ENCODE results near the gene SERPINA5. TPM values are rescaled to one million over a fixed set of nuclear protein-coding genes. Genes with fewer than 3 reads are reported as not detected.

Gene SERPINA5
- total RNA-seq, 3 donors from 2014 or later = 0.53 to 3.8 TPM; not detected in 1

- H3K9me3 ChIP-seq = no peaks in the 10 kb centered on the region
- intact Hi-C loops (cut with DNase I, micrococcal nuclease) = no loop called here
- H3K36me3 ChIP-seq (ENCODE audit: low read depth) = no peaks in the 10 kb centered on the region
- no peak for DNase-seq
- H3K4me1 ChIP-seq (ENCODE audit: low read depth) = no peaks in the 10 kb centered on the region
- H3K4me3 ChIP-seq = no peak overlapping the region
- ATAC-seq = no peak
- no peak for TF ChIP-seq CTCF (IDR thresholded peaks at IDR 0.05)
These were observed 1.6 kb downstream of the SERPINA5 start for GRCh38 chr14:94582851-94583250.

DNA sequence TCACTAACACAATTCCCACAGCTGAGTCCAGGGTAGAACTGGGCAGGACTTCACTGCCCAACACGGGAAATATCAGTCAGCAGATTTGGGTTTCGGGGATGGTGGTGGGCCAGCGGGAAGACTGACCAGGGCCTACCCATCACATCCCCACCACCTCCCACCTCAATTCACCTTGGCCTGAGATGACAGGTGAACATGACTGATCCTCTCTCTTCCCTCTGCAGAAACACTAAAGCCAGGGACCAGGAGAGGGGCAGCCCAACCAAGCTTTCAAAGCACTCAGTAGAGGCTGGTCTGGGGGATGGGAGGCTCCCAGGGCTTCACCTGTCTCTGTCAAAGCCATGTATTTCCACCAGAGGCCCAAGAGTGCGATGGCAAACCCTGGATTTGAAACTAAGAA is 2.3 kb downstream of the SERPINA5 start:
- intact Hi-C loops (cut with DNase I, micrococcal nuclease) = no loop called here

GRCh38 chr14:94584591-94585280 is 3.5 kb downstream of the SERPINA5 start:
- no peak overlapping the region for H3K4me3 ChIP-seq
- H3K4me1 ChIP-seq (ENCODE audit: low read depth) = no peaks in the 10 kb centered on the region
- TF ChIP-seq CTCF (IDR thresholded peaks at IDR 0.05) = no peak
- ATAC-seq (no peak), DNase-seq (no peak)
- H3K36me3 ChIP-seq (ENCODE audit: low read depth) = no peaks in the 10 kb centered on the region
- intact Hi-C loops (cut with DNase I, micrococcal nuclease) = no loop called here
- H3K9me3 ChIP-seq = no peaks in the 10 kb centered on the region

More for the DNA sequence above, 2.3 kb downstream of the SERPINA5 start:
- TF ChIP-seq CTCF (IDR thresholded peaks at IDR 0.05) = no peak
- H3K4me3 ChIP-seq = no peak overlapping the region
- ATAC-seq (no peak), DNase-seq (no peak)
- no peaks in the 10 kb centered on the region for H3K9me3 ChIP-seq
- H3K36me3 ChIP-seq (ENCODE audit: low read depth) = no peaks in the 10 kb centered on the region
- no peaks in the 10 kb centered on the region for H3K4me1 ChIP-seq (ENCODE audit: low read depth)

DNA sequence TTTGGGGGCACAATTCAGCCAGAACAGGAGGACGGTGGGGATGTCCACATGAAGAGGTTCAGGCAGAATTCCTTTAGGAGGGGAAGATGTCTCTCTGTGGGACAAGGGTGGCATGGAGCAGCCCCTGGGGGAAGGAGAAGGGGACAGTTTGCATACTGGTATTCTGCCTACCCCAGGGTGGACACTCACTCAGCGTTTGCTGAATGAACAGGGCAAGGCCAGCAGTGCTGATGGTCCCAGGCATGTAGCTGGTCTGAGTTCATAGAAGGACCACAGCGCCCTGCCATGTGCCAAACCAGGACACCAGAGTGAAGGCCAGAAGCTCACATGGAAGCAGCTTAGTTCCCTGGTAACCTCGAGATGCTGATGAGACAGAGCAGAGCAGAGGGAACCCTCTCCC is 5.4 kb downstream of the SERPINA5 start:
- intact Hi-C loops (cut with DNase I, micrococcal nuclease) = no loop called here
- ATAC-seq = no peak
- no peak for DNase-seq

GRCh38 chr14:94588311-94588710 is 7.1 kb downstream of the SERPINA5 start:
- no peaks in the 10 kb centered on the region for H3K9me3 ChIP-seq
- intact Hi-C loops (cut with DNase I, micrococcal nuclease) = no loop called here
- no peak for ATAC-seq
- no peak overlapping the region for H3K4me3 ChIP-seq
- TF ChIP-seq CTCF (IDR thresholded peaks at IDR 0.05) = no peak
- H3K36me3 ChIP-seq (ENCODE audit: low read depth) = no peaks in the 10 kb centered on the region
- DNase-seq = no peak
- no peaks in the 10 kb centered on the region for H3K4me1 ChIP-seq (ENCODE audit: low read depth)

More for the DNA sequence above, 5.4 kb downstream of the SERPINA5 start:
- Histone ChIP-seq H3K4me3 (no peak overlapping the region), H3K4me1 (ENCODE audit: low read depth) (no peaks in the 10 kb centered on the region), H3K9me3 (no peaks in the 10 kb centered on the region), H3K36me3 (ENCODE audit: low read depth) (no peaks in the 10 kb centered on the region)
- no peak for TF ChIP-seq CTCF (IDR thresholded peaks at IDR 0.05)
